ENCODE measurements around the gene PDCD10.

Gene PDCD10

DNA sequence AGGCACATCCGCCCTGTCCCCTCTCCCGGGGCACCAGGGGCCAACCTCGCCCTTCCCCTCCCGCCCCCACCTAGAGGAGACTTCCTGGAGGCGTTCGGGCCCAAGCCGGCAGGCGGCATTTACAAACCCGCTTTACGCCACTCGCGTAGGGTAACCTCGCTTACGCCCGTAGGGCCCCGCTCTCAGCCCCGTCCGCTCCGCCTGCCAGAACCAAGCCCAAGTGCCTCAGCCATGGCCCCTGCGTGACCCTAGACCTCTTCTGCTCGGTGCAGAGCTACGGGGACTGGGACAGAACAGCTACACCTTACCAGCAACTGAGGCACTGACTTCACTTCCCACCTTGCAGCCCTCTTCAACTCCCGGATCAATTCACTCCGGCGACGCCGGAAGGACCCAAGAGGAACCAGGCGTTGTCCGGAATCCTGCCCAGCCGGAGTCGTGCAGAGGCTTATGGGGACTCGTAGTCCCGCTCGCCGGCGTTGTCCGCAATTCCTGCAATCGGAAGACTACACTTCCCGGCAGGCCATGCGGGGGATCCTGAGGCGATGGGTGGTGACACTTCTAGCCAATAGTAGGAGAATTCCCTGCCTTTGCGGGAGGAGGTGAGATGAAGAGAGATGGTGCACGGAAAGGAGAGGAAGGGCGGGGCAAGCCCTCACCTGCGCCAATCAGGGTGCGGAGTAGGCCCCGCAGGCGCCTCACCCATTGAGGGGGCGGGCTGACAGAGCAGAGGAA, at the start of gene PDCD10:
TSS of gene PDCD10 (minus strand) at position 395 of the 735 bp plus-strand sequence. CDS start 14,735 bp downstream, outside the sequence.
- DNase-seq, result peak; percentile 99

DNA sequence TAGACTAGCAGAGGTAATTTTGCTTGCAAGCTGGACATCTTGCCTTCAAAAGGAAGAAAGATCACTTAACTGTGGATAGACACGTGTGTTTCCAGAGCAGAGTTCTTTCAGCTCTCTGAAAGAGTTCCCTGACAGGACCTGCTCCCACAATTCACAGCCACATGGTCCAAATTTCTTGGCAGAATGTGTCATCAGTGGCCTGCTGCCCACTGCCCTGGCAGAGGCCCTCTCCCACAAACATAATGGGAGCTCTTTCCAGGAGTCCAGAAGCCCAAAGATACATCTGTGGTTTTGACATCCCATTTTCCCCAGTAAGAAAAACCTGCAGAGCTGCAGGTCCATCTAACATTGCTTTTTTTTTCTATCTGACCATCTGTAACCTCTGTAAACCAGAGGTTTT, 49.1 kb upstream of the PDCD10 start:
- no peak for DNase-seq

DNA sequence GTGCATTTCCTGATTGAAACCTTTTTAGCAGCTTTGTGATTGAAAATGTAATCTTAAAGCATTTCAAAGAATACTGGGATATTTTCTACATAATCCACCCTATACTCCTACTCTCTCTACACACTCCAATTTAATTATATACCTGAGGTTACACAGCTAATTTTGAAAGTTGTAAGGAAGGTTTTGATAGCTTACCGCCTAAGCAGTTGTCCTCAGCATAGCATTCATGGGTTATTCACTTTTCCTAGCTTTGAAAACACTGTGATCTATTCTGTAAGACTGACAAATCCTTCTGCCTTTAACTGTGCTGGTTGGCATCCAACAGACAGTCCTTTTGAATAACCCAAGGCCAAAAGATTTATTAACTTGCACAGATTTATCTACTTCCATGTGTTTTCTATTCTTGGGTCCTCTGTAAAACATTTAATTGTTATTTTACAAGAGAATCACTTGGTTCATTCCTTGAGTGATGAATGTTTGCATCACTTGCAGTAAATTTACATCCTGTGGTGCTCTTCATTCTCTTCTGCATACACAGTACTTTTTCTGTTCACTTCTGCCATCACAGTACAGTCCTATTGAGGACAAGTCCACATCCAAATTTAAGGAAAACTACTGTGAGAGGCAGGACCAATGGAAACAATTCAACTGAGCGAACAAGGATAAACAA, 45.7 kb upstream of the PDCD10 start:
- DNase-seq, result no peak

DNA sequence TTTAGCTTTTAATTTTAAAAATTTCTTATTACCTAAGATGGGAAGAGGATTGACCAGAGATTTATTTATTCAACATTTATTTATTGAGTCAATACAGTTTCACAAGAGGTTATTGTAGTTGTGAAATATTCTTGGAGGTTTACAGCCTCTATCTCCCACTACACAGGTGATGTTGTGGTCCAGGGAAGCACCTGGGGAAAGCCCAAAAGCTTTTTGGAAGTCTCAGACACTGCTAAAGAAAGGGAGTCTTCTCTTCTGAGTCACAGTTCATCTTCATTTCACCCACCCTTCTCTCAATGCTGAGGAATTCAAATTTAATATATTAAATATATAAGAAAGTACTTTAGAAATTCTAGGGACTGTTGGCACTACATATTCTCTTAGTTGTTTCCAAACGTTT, 42.7 kb upstream of the PDCD10 start:
- no peak for DNase-seq

DNA sequence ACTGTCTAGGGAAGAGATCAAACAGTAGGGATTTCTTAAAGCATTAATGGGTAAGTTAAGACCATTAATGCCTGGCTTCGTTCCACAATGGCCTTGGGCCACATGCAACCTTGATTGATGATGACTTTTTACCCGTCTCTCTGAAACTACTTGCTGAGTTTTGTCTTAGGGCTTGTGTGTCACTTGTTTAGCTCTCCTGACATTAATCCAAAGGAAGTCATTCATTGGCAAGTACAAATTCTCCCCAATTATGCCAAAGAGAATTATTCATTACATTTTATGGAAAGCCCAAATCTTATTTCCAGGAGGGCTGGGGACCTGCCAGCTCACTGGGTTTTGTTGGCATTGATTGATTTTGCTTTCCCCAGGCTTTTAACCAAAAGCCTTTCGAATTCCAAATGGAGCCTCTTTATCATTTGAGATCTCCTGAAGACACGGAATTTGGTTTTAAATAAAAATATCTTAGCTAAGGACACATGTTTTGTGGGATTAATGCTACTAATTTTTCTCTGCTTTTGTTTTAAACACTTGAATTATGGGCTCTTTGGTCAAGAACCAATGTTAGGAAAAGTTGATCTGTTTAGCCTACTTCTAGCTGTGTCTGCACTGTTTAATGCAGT, 41.5 kb upstream of the PDCD10 start:
- DNase-seq, result no peak

DNA sequence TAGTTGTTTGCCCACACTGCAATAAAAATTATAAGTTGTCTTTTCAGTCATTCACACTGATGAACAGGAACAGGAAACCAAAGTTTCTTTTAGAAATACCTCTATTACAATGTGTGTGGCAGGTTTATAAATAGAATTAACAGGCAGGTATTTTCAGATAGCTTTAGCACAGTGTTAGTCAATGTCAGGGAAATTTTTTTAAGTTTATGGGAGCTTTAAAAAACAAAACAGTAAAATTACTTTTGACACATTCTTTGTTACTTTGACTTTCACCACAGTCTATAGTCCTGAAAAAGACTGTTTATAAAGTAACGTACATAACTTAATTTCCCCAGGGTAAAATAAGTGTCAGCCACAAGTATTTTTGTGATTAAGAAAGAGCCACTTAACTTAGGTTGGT, 38.9 kb upstream of the PDCD10 start:
- no peak for DNase-seq

DNA sequence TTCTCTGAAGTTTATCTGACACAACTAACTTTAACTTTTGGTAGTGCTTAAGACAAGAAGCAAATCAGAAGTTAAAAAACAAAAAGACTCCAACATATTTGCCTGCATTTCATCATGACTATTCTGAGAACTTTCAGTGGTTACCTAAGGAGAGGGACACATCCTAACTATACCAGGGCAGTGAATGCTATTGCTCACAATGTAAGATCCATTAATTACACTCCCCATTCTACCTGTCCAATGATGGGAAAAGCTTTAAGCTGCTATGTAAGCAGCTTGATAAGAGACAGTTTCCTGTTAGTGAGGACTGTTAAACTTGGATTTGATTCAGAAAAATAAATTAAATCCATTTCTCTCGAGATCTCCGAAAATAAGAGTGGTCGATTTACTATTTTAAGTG, 38.3 kb upstream of the PDCD10 start:
- no peak for DNase-seq

DNA sequence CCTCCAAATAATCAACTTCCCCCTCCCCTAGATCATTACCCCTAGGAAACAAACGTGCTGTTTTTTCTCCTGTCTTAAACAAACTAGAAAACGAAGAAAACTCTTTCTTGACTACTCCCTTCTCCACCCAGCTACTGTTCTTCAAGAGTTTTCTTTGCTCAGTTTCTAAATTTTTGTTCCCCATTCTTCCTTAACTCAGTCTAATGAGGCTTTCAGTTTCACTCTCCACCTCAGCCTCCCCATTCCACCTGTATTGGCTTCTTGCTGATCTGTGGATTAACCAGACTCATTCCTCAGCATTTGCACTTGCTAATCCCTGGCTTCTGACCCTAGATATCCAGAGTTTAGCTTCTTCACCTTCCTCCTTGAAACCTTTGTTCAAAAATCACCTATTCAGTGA, 27.6 kb upstream of the PDCD10 start:
- no peak for DNase-seq

DNA sequence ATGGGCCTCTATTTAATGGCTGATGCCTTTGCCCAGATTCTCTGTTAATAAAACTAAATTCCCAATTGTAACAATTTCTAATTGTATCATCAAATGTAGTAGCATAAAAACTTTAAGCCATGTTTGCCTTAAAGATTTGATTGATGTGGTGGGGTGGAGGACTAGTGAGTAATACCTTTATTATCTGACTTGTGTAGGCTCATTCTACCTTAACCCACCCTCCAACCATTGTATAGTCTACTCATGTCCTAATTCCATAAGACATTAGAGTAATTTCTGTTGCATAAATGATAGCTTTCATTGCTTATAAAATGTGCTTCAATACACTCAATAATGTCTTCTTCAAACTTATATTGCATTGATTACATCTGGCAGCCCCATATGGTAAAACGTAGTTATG, 26.6 kb upstream of the PDCD10 start:
- no peak for DNase-seq

DNA sequence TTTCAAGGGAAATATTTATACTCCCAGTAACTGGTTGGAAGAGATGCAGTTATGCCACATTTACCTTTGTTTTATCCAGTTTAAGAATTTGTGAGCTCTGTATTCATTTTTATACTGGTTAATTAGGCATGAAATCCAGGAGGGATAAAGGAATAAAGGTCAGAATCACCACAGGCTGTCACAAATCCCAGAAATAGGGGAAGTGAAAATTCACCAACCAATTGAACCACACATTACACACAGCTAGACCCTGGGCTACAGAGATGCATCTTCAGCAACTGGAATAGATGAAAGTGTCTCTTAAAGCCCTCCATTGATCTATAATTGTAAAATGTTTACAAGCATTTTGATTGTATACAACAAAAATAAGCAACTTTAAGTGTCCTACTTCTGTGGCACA, 19.4 kb upstream of the PDCD10 start:
- no peak for DNase-seq

DNA sequence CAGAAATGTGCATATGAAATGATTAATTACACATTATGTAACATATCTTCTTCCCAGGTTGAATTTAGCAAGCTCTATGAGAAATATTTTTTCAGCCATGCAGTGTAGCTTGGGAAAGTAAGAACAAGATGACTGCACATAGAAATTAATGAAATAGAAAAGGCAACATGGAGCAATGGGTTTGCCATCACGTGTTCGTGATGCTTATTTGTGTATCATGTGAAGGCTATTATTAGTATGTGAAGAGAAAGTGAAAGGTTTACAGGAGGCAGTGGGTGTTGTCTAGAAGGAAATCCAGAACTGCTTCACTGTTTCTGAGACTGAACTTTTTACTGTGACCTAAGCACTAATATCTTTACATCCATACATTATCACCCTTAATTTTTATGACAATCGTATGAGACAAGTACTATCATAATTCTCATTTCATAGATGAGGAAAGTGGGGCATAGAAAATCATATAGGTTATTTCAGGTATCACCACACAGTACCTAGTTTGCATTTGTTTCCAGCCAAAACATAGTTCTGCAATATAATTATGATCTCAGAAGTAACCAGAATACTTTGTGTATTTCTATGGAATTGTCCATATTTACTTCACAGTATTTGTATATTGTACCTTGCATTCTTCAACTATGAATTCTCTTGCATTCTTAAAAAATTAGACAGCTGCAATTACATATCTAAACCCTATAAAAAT, 15.7 kb upstream of the PDCD10 start:
- DNase-seq, result no peak

DNA sequence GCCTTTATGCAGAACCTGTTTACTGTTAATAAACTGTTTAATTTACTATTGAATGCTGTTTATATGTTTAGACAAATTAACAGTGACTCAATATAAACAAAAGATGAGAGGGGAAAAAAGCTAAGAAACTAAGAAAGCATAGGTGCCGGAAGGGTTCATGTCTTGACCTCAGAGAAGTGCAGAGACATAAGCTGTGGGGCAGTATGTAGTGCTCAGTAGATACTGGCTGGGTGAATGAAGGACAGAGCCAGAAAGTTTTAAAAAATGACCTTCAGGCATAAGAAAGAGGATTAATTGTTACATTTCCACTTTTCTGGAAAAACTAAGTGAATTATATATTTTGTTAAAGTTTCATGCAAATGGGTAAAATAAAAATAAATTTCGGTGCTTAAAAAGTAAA, 15.0 kb upstream of the PDCD10 start:
- DNase-seq, result no peak

DNA sequence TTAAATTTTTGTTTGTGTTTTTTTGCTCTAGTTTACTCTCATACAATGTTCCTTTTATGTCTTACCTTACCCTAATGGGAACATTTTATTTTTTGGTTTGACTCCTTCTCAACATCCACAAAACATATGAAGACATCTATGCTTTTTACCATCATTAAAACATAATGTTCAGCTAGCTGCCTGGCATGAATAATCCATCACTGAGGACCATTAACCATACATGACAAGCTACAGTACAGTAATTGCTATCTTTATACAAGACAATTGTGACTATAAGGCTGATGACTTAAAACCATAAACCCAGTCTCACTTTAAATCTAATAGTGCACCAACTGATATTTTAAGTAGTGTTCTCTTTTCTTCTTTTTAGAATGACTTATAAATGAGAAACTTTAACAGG, 14.5 kb upstream of the PDCD10 start:
- DNase-seq, result no peak

DNA sequence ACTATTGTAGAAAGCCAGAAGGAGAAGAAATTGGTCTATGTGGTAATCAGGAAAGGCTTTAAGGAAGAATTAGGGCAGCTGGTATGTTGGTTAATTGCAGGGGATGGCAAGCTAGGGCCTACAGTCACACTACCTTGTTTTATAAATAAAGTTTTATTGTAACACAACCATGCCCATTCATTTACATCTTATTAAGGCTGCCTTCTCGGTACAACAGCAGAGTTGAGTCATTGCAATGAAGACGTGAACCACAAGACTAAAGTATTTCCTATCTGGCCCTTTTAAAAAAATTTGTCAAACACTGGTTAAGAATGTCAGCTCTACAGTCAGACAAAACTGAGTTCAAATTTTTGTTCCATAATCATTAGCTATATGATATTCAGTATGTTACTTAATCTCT, 9.1 kb upstream of the PDCD10 start:
- DNase-seq, result no peak

DNA sequence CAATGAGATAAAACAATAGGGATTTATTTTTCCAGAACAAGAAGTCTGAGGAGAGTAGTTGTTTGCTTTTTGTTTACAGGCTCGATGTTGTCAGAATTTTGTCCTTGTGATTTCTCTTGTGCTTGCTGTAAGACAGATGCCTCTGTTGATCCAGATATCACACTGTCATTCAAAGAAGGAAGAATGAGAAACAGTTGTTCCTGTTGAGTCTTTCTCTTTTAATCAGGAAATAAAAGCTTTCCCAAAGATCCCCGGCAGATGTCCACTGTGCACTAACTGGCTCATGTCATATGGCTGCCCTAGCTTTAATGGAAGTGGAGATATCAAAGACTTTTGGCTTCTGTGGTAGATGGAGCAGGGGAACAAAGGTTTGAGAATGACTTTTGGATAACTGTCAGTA, 7.6 kb upstream of the PDCD10 start:
- no peak for DNase-seq

DNA sequence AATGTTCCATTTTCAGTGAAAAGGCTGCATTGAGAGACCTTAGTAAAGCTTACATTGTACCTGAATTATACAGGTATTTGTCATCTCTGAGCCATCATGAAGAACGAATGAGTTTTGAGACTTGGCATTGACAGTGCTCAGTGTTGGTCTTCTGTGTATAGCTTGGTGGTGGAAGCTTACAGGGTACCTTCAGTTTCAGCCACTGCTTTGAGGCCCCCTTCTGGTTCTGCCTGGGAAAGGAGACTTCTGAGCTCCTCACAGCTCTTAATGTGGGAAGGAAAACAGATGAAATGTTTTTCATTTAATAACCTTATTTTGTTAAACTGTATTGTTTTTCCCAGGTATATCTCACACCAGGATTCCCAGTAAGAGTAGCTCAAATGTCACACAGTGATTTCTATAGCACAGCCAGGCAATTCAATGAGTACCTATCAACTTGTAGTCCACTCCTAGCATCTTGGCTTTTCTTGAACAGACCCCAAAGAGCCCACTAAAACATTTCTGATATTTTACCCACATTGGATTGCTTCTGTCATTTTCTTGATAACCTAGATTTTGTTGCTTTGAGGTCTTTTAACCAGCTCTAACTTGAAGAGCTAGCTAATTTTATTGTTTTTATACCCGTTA, 6.4 kb upstream of the PDCD10 start:
- DNase-seq, result no peak

DNA sequence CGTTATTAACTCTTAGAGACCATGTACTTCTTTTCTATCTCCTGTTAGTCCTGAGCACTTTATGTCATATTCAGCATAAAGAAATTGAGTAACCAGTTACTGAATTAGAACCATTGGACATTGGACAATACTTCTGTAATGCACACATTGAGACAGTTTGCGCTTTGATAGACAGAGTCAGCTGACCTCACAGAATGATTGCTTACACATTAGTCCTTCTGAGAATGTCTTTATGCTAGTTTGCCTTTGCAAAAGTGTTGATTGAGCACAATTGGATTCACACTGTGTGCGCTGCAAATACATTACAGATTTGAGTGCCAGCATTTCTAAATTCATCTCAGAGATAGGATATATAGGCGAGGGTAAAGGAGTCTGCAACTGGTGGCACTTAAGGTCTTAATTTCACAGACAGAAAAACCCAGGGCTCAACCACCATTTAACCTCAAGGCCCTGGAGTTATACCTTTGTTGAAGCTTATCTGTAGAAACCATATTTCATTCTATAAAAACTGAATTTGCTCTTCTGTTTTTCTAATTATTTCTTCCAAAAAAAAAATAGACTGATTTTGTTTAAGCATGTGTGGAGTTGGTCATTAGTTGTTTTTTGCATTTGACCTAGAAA, 4.6 kb upstream of the PDCD10 start:
- no peak for DNase-seq

DNA sequence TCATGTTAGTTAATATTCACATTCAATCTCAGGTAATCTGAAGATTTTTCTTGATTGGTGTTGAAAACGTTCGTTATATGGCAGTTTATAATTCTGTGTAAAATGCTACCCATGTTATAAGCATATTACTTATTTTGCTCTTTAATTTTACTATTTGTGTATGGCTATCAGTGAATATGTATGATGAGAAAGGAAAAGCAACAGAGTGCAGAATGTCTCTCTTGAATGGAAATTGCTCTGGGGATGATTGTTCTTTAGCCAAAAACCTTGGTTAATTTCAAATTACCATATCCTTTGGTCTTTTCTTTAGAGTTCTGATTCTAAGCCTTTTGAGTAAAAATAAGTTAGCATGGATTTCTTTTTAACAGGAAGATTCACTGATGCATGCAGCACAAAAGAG, 3.3 kb upstream of the PDCD10 start:
- DNase-seq, result no peak

DNA sequence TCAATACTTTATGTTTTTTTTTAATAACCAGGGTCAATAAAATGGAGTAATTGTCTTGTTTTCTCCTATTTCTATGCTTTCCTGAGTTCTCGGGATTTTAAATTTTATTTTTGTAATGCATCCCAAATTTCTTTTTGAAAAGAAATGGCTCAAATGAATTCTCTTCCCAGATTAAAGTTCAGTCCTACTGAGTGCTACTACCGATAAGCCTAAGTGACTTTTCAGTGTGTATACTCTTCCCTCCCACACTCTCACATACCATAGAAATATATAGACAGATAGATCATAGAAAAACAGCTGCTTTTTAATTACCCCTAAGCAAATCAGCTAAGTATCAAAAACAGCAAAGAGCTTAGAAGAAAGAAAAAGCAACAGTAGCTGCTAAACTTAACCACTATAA, 2.3 kb upstream of the PDCD10 start:
- DNase-seq, result no peak

DNA sequence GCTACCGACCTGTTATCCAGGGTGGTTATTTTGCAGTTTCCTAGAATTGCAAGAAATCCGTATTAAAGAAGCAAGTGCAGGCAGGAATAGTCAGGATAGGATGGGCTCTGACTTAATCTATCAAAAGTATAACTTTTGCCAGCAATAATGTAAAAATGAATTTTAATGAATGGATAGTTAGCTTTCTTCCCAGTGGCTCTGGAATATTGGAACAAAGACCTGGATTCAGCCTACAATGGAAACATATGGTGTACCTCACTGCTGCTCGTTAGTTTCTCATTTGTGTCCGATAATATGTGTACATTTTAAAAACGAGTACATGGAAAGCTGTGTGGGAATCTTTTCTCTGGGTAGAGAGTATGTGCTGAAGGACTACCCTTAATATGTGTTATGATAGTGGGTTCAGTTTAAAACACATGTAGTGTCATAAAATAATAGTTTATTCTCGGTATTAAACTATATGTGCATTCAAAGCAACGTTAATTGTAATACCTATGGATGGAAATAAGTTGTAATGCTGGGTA, 1.6 kb upstream of the PDCD10 start:
- DNase-seq, result no peak

DNA sequence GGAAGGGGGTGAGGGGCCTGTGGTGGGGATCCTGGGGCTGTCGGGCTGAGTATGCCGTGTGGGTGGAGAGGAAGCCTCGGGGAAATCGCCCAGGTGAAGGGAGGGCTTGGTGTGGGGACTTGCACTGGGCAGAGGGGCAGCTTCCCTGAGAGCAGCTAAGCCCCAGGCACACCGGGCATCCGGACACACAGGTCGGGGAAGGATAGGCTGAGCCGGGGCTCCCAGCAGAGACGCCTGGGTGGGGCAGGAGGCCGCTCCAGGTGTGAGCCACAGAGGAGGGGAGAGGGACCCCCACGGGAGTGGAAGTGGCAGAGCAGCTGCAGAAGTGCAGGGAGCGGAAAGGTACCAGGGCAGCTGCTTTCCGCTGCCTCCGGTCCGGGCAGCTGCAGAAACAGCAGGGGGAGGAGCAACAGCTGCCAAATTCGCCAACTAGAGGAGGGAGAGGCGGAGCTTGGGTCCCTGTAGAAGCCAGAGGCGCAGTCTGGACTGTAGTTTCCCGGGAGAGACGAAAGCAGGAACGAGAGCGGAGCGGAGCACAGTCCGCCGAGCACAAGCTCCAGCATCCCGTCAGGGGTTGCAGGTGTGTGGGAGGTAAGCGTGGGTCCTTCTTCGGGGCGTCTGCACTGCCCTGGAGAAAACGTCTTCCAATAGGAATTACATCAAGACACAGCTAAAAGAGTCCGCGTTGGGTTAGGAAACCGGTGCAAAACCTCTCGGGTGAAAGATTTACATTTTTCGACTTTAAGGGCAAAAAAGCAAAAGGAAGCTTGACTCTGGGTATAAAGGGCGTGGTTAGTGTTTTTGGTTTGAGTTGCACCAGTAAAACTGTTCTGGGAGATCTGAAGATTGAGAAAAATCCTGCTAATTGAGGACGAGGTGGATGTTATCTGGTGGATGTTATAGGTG, 794 bp upstream of the PDCD10 start, which contains the start of gene SERPINI1:
TSS of gene SERPINI1 (plus strand) at position 489 of the 906 bp plus-strand sequence. CDS start 53,408 bp downstream, outside the sequence.
- peak; percentile 17 to 35 for DNase-seq

Data from cerebellar nuclear complex (tissue), 1 donor.